ENCODE data around the gene AKAP1. TPM values are rescaled to one million over a fixed set of nuclear protein-coding genes. Genes with fewer than 3 reads are reported as not detected.

AKAP1 gene
- total and polyA plus RNA-seq, 2 donors (not counting 1 experiment from before 2014, with no cell fraction given): 4.8 to 9.1 TPM

- DNase-seq (ENCODE audit: low read depth in 2 of 2): no peak
- H3K79me2 ChIP-seq (ENCODE audit: control insufficient read depth, insufficient read depth, low read length): no peaks in the 10 kb centered on the region
- no peaks in the 10 kb centered on the region for H3K4me1 ChIP-seq (ENCODE audit: control insufficient read depth, extremely low read depth, insufficient read depth, low read length)
- H3K36me3 ChIP-seq (ENCODE audit: control insufficient read depth, insufficient read depth, low read length): no peaks in the 10 kb centered on the region
- no peaks in the 10 kb centered on the region for H3K27me3 ChIP-seq (ENCODE audit: control insufficient read depth, insufficient read depth, low read length)
- H3K9me3 ChIP-seq (ENCODE audit: control insufficient read depth, insufficient read depth, low read depth, low read length): no peaks in the 10 kb centered on the region
- H3K4me3 ChIP-seq (replicated peaks in 1 of 4; ENCODE audit: control extremely low read depth in 1 of 4, insufficient read depth in 1 of 4, low read depth in 3 of 4, low read length in 4 of 4): no peak overlapping the region
- no peak overlapping the region for H3K27ac ChIP-seq (ENCODE audit: insufficient read depth, low read length)
- TF ChIP-seq CTCF (conservative IDR thresholded peaks at IDR 0.05 in 1 of 2, IDR thresholded peaks at IDR 0.05 in 1 of 2; ENCODE audit: low read depth in 1 of 2, low read length in 2 of 2): no peak
- no peak for TF ChIP-seq EZH2 (IDR thresholded peaks at IDR 0.05; ENCODE audit: low read length, missing control alignments)
- H2AFZ ChIP-seq (ENCODE audit: low read length): no peak overlapping the region
- H3K9ac ChIP-seq (ENCODE audit: insufficient read depth, low read length): no peak overlapping the region
- H4K20me1 ChIP-seq (ENCODE audit: control insufficient read depth, extremely low read depth, insufficient read depth, low read length): no peaks in the 10 kb centered on the region
- H3K4me2 ChIP-seq (ENCODE audit: extremely low read depth, insufficient read depth, low read length): no peak overlapping the region
These were observed 21.9 kb downstream of the AKAP1 start for GRCh38 chr17:57106836-57107497.

GRCh38 chr17:57107498-57108101 is 22.6 kb downstream of the AKAP1 start:
- Histone ChIP-seq H2AFZ (ENCODE audit: low read length) (no peak overlapping the region), H3K4me2 (ENCODE audit: extremely low read depth, insufficient read depth, low read length) (no peak overlapping the region), H3K36me3 (ENCODE audit: control insufficient read depth, insufficient read depth, low read length) (peaks cover 2% of the 10 kb centered on the region), H3K4me1 (ENCODE audit: control insufficient read depth, extremely low read depth, insufficient read depth, low read length) (no peaks in the 10 kb centered on the region), H4K20me1 (ENCODE audit: control insufficient read depth, extremely low read depth, insufficient read depth, low read length) (no peaks in the 10 kb centered on the region), H3K79me2 (ENCODE audit: control insufficient read depth, insufficient read depth, low read length) (no peaks in the 10 kb centered on the region), H3K9ac (ENCODE audit: insufficient read depth, low read length) (no peak overlapping the region), H3K4me3 (replicated peaks in 1 of 4; ENCODE audit: control extremely low read depth in 1 of 4, insufficient read depth in 1 of 4, low read depth in 3 of 4, low read length in 4 of 4) (no peak overlapping the region), H3K27ac (ENCODE audit: insufficient read depth, low read length) (no peak overlapping the region), H3K9me3 (ENCODE audit: control insufficient read depth, insufficient read depth, low read depth, low read length) (no peaks in the 10 kb centered on the region), H3K27me3 (ENCODE audit: control insufficient read depth, insufficient read depth, low read length) (no peaks in the 10 kb centered on the region)
- TF ChIP-seq CTCF (conservative IDR thresholded peaks at IDR 0.05 in 1 of 2, IDR thresholded peaks at IDR 0.05 in 1 of 2; ENCODE audit: low read depth in 1 of 2, low read length in 2 of 2): no peak
- TF ChIP-seq EZH2 (IDR thresholded peaks at IDR 0.05; ENCODE audit: low read length, missing control alignments): no peak
- peak in 1 of 2 donors; percentile 61 for DNase-seq (ENCODE audit: low read depth in 2 of 2)

GRCh38 chr17:57108671-57109392 is 23.8 kb downstream of the AKAP1 start:
- no peak for DNase-seq (ENCODE audit: low read depth in 2 of 2)
- Histone ChIP-seq H3K4me1 (ENCODE audit: control insufficient read depth, extremely low read depth, insufficient read depth, low read length) (no peaks in the 10 kb centered on the region), H3K9me3 (ENCODE audit: control insufficient read depth, insufficient read depth, low read depth, low read length) (no peaks in the 10 kb centered on the region), H3K36me3 (ENCODE audit: control insufficient read depth, insufficient read depth, low read length) (peaks cover 2% of the 10 kb centered on the region), H3K4me2 (ENCODE audit: extremely low read depth, insufficient read depth, low read length) (no peak overlapping the region), H3K4me3 (replicated peaks in 1 of 4; ENCODE audit: control extremely low read depth in 1 of 4, insufficient read depth in 1 of 4, low read depth in 3 of 4, low read length in 4 of 4) (no peak overlapping the region), H2AFZ (ENCODE audit: low read length) (no peak overlapping the region), H3K27me3 (ENCODE audit: control insufficient read depth, insufficient read depth, low read length) (no peaks in the 10 kb centered on the region), H3K27ac (ENCODE audit: insufficient read depth, low read length) (no peak overlapping the region), H3K9ac (ENCODE audit: insufficient read depth, low read length) (no peak overlapping the region), H4K20me1 (ENCODE audit: control insufficient read depth, extremely low read depth, insufficient read depth, low read length) (no peaks in the 10 kb centered on the region), H3K79me2 (ENCODE audit: control insufficient read depth, insufficient read depth, low read length) (no peaks in the 10 kb centered on the region)
- no peak for TF ChIP-seq CTCF (conservative IDR thresholded peaks at IDR 0.05 in 1 of 2, IDR thresholded peaks at IDR 0.05 in 1 of 2; ENCODE audit: low read depth in 1 of 2, low read length in 2 of 2)
- TF ChIP-seq EZH2 (IDR thresholded peaks at IDR 0.05; ENCODE audit: low read length, missing control alignments): no peak
